Endometrium (tissue), 2 donors: ENCODE data around the gene ZCCHC17.

Source experiments
- FAIRE-seq: peaks from 2 replicates; lab custom pipeline; 2012; peaks lifted over from hg19 to GRCh38; lab: Jason Lieb, UNC
- donor health status: control.
- donor health status: control.

The ZCCHC17 gene

GRCh38 chr1:31396633-31397351 is 100.0 kb downstream of the ZCCHC17 start:
- FAIRE-seq, result no peak

- no peak for FAIRE-seq
Measured at GRCh38 chr1:31397360-31398095, 100.7 kb downstream of the ZCCHC17 start.

GRCh38 chr1:31398246-31398645 is 101.4 kb downstream of the ZCCHC17 start:
- no peak for FAIRE-seq

DNA sequence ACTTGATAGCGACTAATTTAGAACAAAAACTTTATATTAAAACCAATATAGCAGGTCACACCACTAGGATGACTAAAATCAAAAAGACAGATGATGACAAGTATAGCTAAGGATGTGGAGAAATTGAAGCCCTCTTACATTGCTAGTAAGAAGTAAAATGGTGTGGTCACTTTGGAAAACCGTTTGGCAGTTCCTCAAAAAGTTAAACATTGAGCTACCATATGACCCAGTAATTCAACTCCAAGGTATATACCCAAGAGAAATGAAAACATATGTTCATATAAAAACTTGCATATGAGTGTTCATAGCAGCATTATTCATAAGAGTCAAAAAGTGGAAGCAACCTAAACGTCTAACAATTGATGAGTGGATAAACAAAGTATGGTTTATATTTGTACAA is 103.1 kb downstream of the ZCCHC17 start:
- FAIRE-seq, result no peak

- FAIRE-seq, result no peak
Measured at GRCh38 chr1:31400393-31400792, 103.6 kb downstream of the ZCCHC17 start.

DNA sequence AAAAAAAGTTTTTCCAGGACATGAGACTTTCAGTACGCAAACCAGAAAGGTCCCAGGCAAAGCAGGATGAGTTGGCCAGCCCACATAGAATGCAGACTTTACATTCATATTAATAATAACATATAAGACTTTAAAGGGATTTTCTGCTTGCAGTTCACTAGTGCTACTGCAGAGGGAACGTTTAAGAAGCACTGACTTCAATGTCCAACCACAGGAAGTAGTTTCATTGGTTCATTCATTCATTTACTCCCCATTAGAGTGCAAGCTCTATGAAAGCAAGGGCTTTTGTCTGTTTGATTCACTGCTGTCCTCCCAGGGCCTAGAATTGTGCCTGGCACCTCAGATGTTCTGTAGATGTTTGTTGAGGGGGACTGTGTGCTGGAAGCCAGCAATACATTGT is 104.4 kb downstream of the ZCCHC17 start:
- no peak for FAIRE-seq

- no peak for FAIRE-seq
Measured at GRCh38 chr1:31405578-31406245, 108.9 kb downstream of the ZCCHC17 start.

- FAIRE-seq, result no peak
Measured at GRCh38 chr1:31407029-31407626, 110.3 kb downstream of the ZCCHC17 start.

DNA sequence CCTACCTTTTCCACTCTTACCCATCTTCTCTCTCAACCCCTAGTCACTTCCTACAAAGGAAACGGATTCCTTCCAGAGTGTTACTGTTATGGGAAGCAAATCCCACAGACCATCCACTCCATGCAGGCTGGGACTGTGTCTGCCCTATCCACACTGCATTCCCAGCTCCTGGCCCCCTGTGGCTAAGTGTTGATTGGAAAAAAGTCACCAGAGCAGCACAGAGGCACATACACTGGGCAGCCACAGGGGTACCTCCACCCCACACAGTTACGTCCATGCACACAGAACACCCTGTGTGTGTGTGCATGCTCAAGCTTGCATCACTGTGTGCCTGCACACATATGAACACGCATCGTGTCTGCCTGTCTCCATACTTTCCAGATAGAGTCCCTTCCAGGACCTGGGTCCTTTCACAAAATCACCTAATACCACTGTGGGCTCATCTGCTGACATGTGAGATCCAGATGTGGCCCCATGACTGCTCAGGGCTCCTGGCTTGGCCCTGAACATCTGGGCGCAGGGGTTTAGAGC is 112.0 kb downstream of the ZCCHC17 start:
- no peak for FAIRE-seq

GRCh38 chr1:31409946-31410858 is 113.4 kb downstream of the ZCCHC17 start:
- FAIRE-seq, result no peak

DNA sequence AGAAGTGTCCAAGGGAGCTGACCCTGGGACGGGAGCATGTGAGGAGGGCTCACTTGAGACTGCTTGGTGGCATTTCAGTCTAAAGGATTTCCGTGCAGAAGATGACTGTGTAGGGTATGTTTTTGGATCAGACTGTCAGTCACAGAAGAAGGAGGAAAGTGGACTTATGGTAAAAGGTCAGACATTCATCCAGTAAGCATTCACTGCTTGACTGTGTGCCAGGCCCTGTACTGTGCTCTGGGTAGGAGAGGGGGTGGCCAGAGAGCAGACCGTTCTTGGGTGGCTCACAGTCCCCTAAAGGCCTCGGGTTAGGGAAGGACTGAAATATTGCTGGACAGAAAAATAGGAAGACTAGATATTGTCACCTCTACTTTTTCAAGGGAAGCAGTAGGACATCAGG is 114.0 kb downstream of the ZCCHC17 start:
- FAIRE-seq, result no peak

- no peak for FAIRE-seq
Measured at GRCh38 chr1:31412205-31412604, 115.4 kb downstream of the ZCCHC17 start.

- no peak for FAIRE-seq
Measured at GRCh38 chr1:31412732-31413404, 116.0 kb downstream of the ZCCHC17 start, which contains the start of gene SERINC2. Gene SERINC2, plus strand, starts transcription at chr1:31413213. Its CDS starts 53 bp downstream, at chr1:31413266.

DNA sequence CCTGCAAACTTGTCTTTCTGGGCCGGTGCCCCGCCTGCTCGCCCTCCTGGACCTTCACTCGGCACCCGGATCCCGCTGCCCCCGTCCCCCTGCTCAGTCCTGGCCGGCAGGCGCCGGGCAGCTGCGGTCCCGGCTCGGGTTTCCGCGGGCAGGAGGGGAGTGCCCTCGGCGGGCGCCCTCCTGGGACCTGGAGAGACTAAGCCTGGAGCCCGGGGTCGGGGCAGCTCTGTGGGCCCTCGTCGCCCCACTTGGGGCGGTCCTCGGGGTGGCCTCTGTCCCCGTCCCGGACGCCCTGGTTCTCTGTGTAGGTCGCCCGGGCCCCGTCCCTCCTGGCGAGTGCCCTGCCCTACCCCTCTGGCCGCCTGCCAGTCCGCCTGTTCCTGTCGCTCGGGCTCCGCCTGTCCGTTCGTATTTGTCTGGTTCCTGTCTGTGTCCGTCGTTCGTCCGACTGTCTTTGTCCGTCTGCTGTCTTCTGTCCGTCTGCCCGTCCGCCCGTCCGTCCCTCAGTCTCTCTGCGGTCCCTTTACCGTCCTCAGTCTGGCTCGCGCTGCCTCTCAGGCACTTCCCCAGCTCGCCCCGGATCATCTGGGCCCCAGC is 116.7 kb downstream of the ZCCHC17 start:
- no peak for FAIRE-seq
